Duodenal mucosa (tissue), 2 donors: ENCODE results near the gene SHH.
"Not testable (repeated sequence)": the region's sequence is repeated elsewhere in the genome, so short reads cannot be mapped to it uniquely, and the experiment has no call there.

ENCODE experiments used
- H3K27ac ChIP-seq: one replicate; pipeline ENCODE4 v1.7.0; 2013; ENCODE audit warnings: low read depth, low read length
- H3K27me3 ChIP-seq, 2 donors: one replicate each; pipeline ENCODE4 v1.7.0; 2013; ENCODE audit warnings: low read length in 2 of 2, control low read depth in 1 of 2; ENCODE audit not compliant: insufficient read depth in 2 of 2, control insufficient read depth in 1 of 2
- H3K36me3 ChIP-seq, 2 donors: one replicate each; pipeline ENCODE4 v1.7.0; 2013; ENCODE audit warnings: low read length in 2 of 2, control low read depth in 1 of 2; ENCODE audit not compliant: insufficient read depth in 2 of 2, control insufficient read depth in 1 of 2
- H3K4me1 ChIP-seq, 2 donors: one replicate each; pipeline ENCODE4 v1.7.0; 2013; ENCODE audit warnings: low read length in 2 of 2, control low read depth in 1 of 2; ENCODE audit not compliant: insufficient read depth in 2 of 2, control insufficient read depth in 1 of 2
- H3K4me3 ChIP-seq, 2 donors: one replicate each; pipeline ENCODE4 v1.7.0; 2013; ENCODE audit warnings: low read length in 2 of 2, low read depth in 1 of 2
- H3K9ac ChIP-seq, 2 donors: one replicate each; pipeline ENCODE4 v1.7.0; 2013; ENCODE audit warnings: low read length in 2 of 2, low read depth in 1 of 2
- H3K9me3 ChIP-seq, 2 donors: one replicate each; pipeline ENCODE4 v1.7.0; 2013; ENCODE audit warnings: low read length in 2 of 2, control low read depth in 1 of 2; ENCODE audit not compliant: control insufficient read depth in 1 of 2

Gene SHH

DNA sequence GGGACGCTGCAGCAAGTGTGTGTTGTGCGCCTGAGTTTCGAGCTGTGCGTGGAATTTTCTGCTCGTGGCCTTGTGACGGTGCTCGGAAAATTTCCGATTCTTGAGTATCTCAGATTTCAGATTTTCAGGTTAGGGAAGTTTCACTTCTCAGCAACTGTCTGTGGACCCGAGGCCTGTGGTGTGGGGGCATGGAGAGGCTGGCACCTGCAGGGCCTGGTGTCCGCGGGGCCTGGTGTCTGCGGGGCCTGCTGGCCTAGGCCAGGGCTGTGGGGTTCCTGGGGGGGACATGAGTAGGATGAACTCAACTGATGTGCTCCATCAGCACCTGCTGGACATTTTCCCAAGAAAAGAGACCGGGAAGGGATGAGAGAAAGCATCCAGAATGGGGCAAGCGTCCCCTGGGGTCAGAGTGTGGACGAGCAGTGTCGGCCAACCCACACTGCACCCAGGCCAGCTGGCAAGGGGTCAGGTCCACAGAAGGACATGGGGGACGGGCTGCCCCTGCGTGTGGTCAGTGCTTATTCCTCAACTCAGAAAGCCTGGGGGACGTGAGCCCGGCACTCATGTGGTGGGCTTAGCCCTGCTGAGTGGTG is 31.3 kb upstream of the SHH start:
- Histone ChIP-seq H3K9ac (peak overlapping the region; percentile 21 to 47), H3K27me3 (no peaks in the 10 kb centered on the region), H3K27ac (no peak overlapping the region), H3K9me3 (no peaks in the 10 kb centered on the region), H3K36me3 (no peaks in the 10 kb centered on the region), H3K4me3 (peak overlapping the region in 1 of 2 donors; percentile 21), H3K4me1 (peaks cover 13 to 14% of the 10 kb centered on the region in 2 donors)

GRCh38 chr7:155842496-155843265 is 30.4 kb upstream of the SHH start:
- H3K36me3 ChIP-seq: no peaks in the 10 kb centered on the region

GRCh38 chr7:155840909-155841308 is 28.6 kb upstream of the SHH start:
- peaks cover 13 to 14% of the 10 kb centered on the region in 2 donors for H3K4me1 ChIP-seq
- H3K4me3 ChIP-seq: no peak overlapping the region
- H3K9ac ChIP-seq: no peak overlapping the region
- H3K27me3 ChIP-seq: no peaks in the 10 kb centered on the region
- H3K36me3 ChIP-seq: no peaks in the 10 kb centered on the region
- no peak overlapping the region for H3K27ac ChIP-seq
- H3K9me3 ChIP-seq: no peaks in the 10 kb centered on the region

More at GRCh38 chr7:155842496-155843265, 30.4 kb upstream of the SHH start:
- H3K9me3 ChIP-seq: no peaks in the 10 kb centered on the region
- no peak overlapping the region for H3K9ac ChIP-seq
- no peak overlapping the region for H3K4me3 ChIP-seq
- peaks cover 13 to 14% of the 10 kb centered on the region in 2 donors for H3K4me1 ChIP-seq
- H3K27me3 ChIP-seq: no peaks in the 10 kb centered on the region
- no peak overlapping the region for H3K27ac ChIP-seq

GRCh38 chr7:155840262-155840885 is 28.1 kb upstream of the SHH start:
- no peak overlapping the region for H3K27ac ChIP-seq
- H3K9ac ChIP-seq: no peak overlapping the region
- H3K4me1 ChIP-seq: peaks cover 13 to 14% of the 10 kb centered on the region in 2 donors
- H3K36me3 ChIP-seq: no peaks in the 10 kb centered on the region
- H3K9me3 ChIP-seq: no peaks in the 10 kb centered on the region
- no peak overlapping the region for H3K4me3 ChIP-seq
- no peaks in the 10 kb centered on the region for H3K27me3 ChIP-seq

DNA sequence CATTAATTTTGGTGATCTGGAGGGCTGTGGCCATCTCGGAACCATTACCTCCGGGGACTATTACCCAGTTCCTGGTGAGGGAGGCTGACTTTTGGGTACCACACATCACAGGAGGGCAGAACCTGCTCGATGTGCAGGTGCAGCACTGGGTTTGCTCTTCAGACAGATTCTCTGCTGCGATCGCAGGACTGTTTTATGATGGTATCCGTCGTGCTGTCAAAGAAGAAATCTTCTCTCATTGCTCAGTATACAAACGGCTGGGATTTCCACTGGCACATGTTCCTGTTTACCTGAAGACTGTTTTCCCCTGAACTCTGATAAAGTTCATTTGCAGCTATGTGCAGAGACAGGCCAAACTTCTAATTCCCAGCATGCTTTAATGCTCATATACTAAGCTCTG is 27.2 kb upstream of the SHH start:
- Histone ChIP-seq H3K36me3 (no peaks in the 10 kb centered on the region), H3K9me3 (no peaks in the 10 kb centered on the region), H3K4me3 (no peak overlapping the region), H3K9ac (no peak overlapping the region), H3K27ac (no peak overlapping the region), H3K27me3 (no peaks in the 10 kb centered on the region), H3K4me1 (peaks cover 6 to 8% of the 10 kb centered on the region in 2 donors)

DNA sequence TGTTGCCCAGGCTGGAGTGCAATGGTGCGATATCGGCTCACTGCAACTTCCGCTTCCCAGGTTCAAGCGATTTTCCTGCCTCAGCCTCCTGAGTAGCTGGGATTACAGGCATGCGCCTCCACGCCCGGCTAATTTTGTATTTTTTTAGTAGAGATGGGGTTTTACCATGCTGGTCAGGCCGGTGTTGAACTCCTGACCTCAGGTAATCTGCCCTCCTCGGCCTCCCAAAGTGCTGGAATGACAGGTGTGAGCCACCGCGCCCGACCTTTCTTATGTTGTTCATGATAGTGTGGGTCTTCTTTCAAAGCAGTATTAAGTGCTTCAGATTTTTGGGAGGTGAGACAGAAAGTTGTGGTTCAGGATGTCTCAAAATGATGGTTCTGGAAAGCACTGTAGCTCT is 26.0 kb upstream of the SHH start:
- not testable (repeated sequence) for H3K9me3 ChIP-seq, H3K36me3 ChIP-seq, H3K27ac ChIP-seq, H3K9ac ChIP-seq, H3K4me1 ChIP-seq, H3K27me3 ChIP-seq, H3K4me3 ChIP-seq

GRCh38 chr7:155837126-155837479 is 24.8 kb upstream of the SHH start:
- Histone ChIP-seq H3K9ac (no peak overlapping the region), H3K27ac (no peak overlapping the region), H3K9me3 (no peaks in the 10 kb centered on the region), H3K27me3 (no peaks in the 10 kb centered on the region), H3K4me3 (no peak overlapping the region), H3K4me1 (no peaks in the 10 kb centered on the region), H3K36me3 (no peaks in the 10 kb centered on the region)

- no peak overlapping the region for H3K27ac ChIP-seq
Observed at GRCh38 chr7:155836216-155837125, 24.2 kb upstream of the SHH start.

GRCh38 chr7:155835446-155836215 is 23.4 kb upstream of the SHH start:
- no peaks in the 10 kb centered on the region for H3K27me3 ChIP-seq
- no peak overlapping the region for H3K4me3 ChIP-seq

More at GRCh38 chr7:155836216-155837125, 24.2 kb upstream of the SHH start:
- Histone ChIP-seq H3K4me1 (no peaks in the 10 kb centered on the region), H3K9me3 (no peaks in the 10 kb centered on the region), H3K9ac (no peak overlapping the region), H3K4me3 (no peak overlapping the region), H3K36me3 (no peaks in the 10 kb centered on the region), H3K27me3 (no peaks in the 10 kb centered on the region)

More at GRCh38 chr7:155835446-155836215, 23.4 kb upstream of the SHH start:
- no peaks in the 10 kb centered on the region for H3K36me3 ChIP-seq
- H3K9ac ChIP-seq: no peak overlapping the region
- no peak overlapping the region for H3K27ac ChIP-seq
- no peaks in the 10 kb centered on the region for H3K4me1 ChIP-seq
- H3K9me3 ChIP-seq: no peaks in the 10 kb centered on the region
